Sciatic nerve (tissue), 2 donors: Measurements from ENCODE around the gene SCTR. TPM values are rescaled to one million over a fixed set of nuclear protein-coding genes. Genes with fewer than 3 reads are reported as not detected.
A peak's percentile ranks its signal among the peaks of the same experiment; 100 is the strongest.
"Not testable (repeated sequence)": the region's sequence is repeated elsewhere in the genome, so short reads cannot be mapped to it uniquely, and the experiment has no call there.

Source experiments
- ATAC-seq: fragments of 200-7000 bp; cut with Tn5 transposase; one replicate; pipeline ENCODE4 v1.9.1; 2020; ENCODE audit warnings: mild to moderate bottlenecking, moderate library complexity
- DNase-seq: peaks from one replicate; pipeline ENCODE4 v3.0.0-alpha.2; 2020; ENCODE audit warnings: low spot score
- intact Hi-C: fragments of 100-400 bp; cut with DNase I; formaldehyde crosslinking; loops from one replicate; pipeline ENCODE4 v1.14.2; 2022
- total RNA-seq: library from RNA; stranded (reverse); fragmentation: NEBNext Ultra II Directional; extraction: Animal tissue kit (Norgen Biotek cat#: 25700); gene quantifications from one replicate; pipeline ENCODE4 v1.2.1, GENCODE V29; 2021
- donor health status: DM: no; HTN: no; CAD: no.
- donor health status: DM: no; HTN: no; CAD: no.

SCTR gene
- total RNA-seq, 1 donor from 2014 or later, result not detected

- intact Hi-C loops, result no loop called here
- no peak for ATAC-seq
Observed at GRCh38 chr2:119425119-119425405, 99.2 kb downstream of the SCTR start.

GRCh38 chr2:119424284-119425118 lies 99.8 kb downstream of the SCTR start:
- intact Hi-C loops, result no loop called here

More at GRCh38 chr2:119425119-119425405, 99.2 kb downstream of the SCTR start:
- DNase-seq, result no peak

GRCh38 chr2:119423811-119424210 lies 100.5 kb downstream of the SCTR start:
- DNase-seq (no peak), ATAC-seq (no peak)
- intact Hi-C loops, result no loop called here

More at GRCh38 chr2:119424284-119425118, 99.8 kb downstream of the SCTR start:
- ATAC-seq (no peak), DNase-seq (no peak)

GRCh38 chr2:119423108-119423444 lies 101.2 kb downstream of the SCTR start:
- intact Hi-C loops, result no loop called here
- no peak for DNase-seq

GRCh38 chr2:119422360-119423107 lies 101.7 kb downstream of the SCTR start:
- ATAC-seq, result no peak
- no peak for DNase-seq
- intact Hi-C loops, result no loop called here

More at GRCh38 chr2:119423108-119423444, 101.2 kb downstream of the SCTR start:
- no peak for ATAC-seq

- ATAC-seq (no peak), DNase-seq (no peak)
- intact Hi-C loops, result no loop called here
Observed at GRCh38 chr2:119421741-119422140, 102.5 kb downstream of the SCTR start.

- intact Hi-C loops, result no loop called here
- DNase-seq (no peak), ATAC-seq (no peak)
Observed at GRCh38 chr2:119421304-119421703, 103.0 kb downstream of the SCTR start.

- intact Hi-C loops, result no loop called here
- DNase-seq (no peak), ATAC-seq (no peak)
Observed at GRCh38 chr2:119419803-119420508, 104.3 kb downstream of the SCTR start.

- ATAC-seq, result no peak
Observed at GRCh38 chr2:119419065-119419464, 105.2 kb downstream of the SCTR start.

GRCh38 chr2:119417908-119418307 lies 106.4 kb downstream of the SCTR start:
- DNase-seq, result no peak
- intact Hi-C loops, result no loop called here
- ATAC-seq, result no peak

More at GRCh38 chr2:119419065-119419464, 105.2 kb downstream of the SCTR start:
- DNase-seq, result no peak
- intact Hi-C loops, result no loop called here

- intact Hi-C loops, result no loop called here
- DNase-seq (no peak), ATAC-seq (no peak)
Observed at GRCh38 chr2:119416299-119416923, 107.9 kb downstream of the SCTR start.

- DNase-seq (no peak), ATAC-seq (no peak)
- intact Hi-C loops, result no loop called here
Observed at GRCh38 chr2:119415630-119416029, 108.7 kb downstream of the SCTR start.

GRCh38 chr2:119414894-119415293 lies 109.4 kb downstream of the SCTR start:
- intact Hi-C loops, result no loop called here
- DNase-seq (no peak), ATAC-seq (no peak)

- ATAC-seq, result no peak
- intact Hi-C loops, result loop anchor here (5.0 kb wide), 1 partner anchor 68 kb away; no protein-coding TSS in a partner anchor
- DNase-seq, result no peak
Observed at GRCh38 chr2:119409506-119409905, 114.8 kb downstream of the SCTR start.

GRCh38 chr2:119408221-119408619 lies 116.1 kb downstream of the SCTR start:
- ATAC-seq (peak; percentile 58), DNase-seq (no peak)
- intact Hi-C loops, result loop anchor here (5.0 kb wide), 1 partner anchor 69 kb away; no protein-coding TSS in a partner anchor

- ATAC-seq, result peak; percentile 85
- DNase-seq, result no peak
- intact Hi-C loops, result loop anchor here (5.0 kb wide), 1 partner anchor 70 kb away; no protein-coding TSS in a partner anchor
Observed at GRCh38 chr2:119407430-119408220, 116.7 kb downstream of the SCTR start.

GRCh38 chr2:119405151-119405550 lies 119.1 kb downstream of the SCTR start:
- DNase-seq, result no peak
- ATAC-seq, result no peak
- intact Hi-C loops, result loop anchor here (5.0 kb wide), 1 partner anchor 72 kb away; no protein-coding TSS in a partner anchor

- intact Hi-C loops, DNase-seq, ATAC-seq: not testable (repeated sequence)
Observed at GRCh38 chr2:119403618-119404017, 120.7 kb downstream of the SCTR start.
